Fibroblast of lung (primary cell): ENCODE results near the gene ZNF407.

Experiments used
- CTCF ChIP-seq, 2 donors: IDR thresholded peaks in 1 of 2; conservative IDR thresholded peaks in 1 of 2; 1 replicate in 1 of 2; 2 replicates in 1 of 2; pipeline ENCODE4 v1.5.1; 2011 to 2012; ENCODE audit warnings: low read length in 2 of 2, control low read depth in 1 of 2, inconsistent platforms in 1 of 2, low read depth in 1 of 2, mild to moderate bottlenecking in 1 of 2
- EZH2 ChIP-seq: IDR thresholded peaks from 2 replicates; pipeline ENCODE4 v1.5.1; 2012; ENCODE audit warnings: low read length, control low read depth, mild to moderate bottlenecking; ENCODE audit errors: missing control alignments

- TF ChIP-seq CTCF (conservative IDR thresholded peaks at IDR 0.05 in 1 of 2, IDR thresholded peaks at IDR 0.05 in 1 of 2; ENCODE audit: low read depth in 1 of 2, low read length in 2 of 2) = no peak
- TF ChIP-seq EZH2 = no peak
Observed at GRCh38 chr18:74831571-74832250, 234.0 kb downstream of the ZNF407 start.
